PFSK-1 (cell line): ENCODE measurements around the gene EVI5.

Experiments used
- FOXP2 ChIP-seq: optimal IDR thresholded peaks from 2 replicates; pipeline ENCODE3; 2011; ENCODE audit warnings: borderline replicate concordance, control low read depth, inconsistent platforms; ENCODE audit not compliant: insufficient read depth; ENCODE audit errors: extremely low read length, extremely low read depth
- POLR2AphosphoS5 ChIP-seq: IDR thresholded peaks from 2 replicates; pipeline ENCODE4 v1.6.1; 2012; ENCODE audit warnings: low read depth, mild to moderate bottlenecking, control low read depth, low read length, moderate library complexity
- REST ChIP-seq, 2 experiments: IDR thresholded peaks; 2 replicates each; pipeline versions ENCODE4 v1.6.1 to v1.8.0; 2011 to 2012; ENCODE audit warnings: low read depth in 2 of 2, low read length in 2 of 2, control low read depth in 1 of 2, inconsistent platforms in 1 of 2, mild to moderate bottlenecking in 1 of 2, moderate library complexity in 1 of 2; ENCODE audit not compliant: insufficient read depth in 1 of 2
- SIN3A ChIP-seq: IDR thresholded peaks from 2 replicates; pipeline ENCODE4 v1.6.1; 2012; ENCODE audit warnings: mild to moderate bottlenecking, low read length, moderate library complexity, borderline replicate concordance; ENCODE audit not compliant: insufficient read depth
- TAF1 ChIP-seq: IDR thresholded peaks from 2 replicates; pipeline ENCODE4 v1.6.1; 2012; ENCODE audit warnings: low read length, control low read depth, borderline replicate concordance; ENCODE audit not compliant: insufficient read depth

- TF ChIP-seq SIN3A (no peak), TAF1 (no peak), POLR2AphosphoS5 (no peak), REST (IDR thresholded peaks at IDR 0.05; ENCODE audit: insufficient read depth in 1 of 2, low read depth in 2 of 2, low read length in 2 of 2) (no peak), FOXP2 (no peak)
These were observed 29.1 kb downstream of the EVI5 start for GRCh38 chr1:92755541-92756461.
